Measurements from ENCODE around the gene ARHGAP19.

- TF ChIP-seq, protein P1, sequence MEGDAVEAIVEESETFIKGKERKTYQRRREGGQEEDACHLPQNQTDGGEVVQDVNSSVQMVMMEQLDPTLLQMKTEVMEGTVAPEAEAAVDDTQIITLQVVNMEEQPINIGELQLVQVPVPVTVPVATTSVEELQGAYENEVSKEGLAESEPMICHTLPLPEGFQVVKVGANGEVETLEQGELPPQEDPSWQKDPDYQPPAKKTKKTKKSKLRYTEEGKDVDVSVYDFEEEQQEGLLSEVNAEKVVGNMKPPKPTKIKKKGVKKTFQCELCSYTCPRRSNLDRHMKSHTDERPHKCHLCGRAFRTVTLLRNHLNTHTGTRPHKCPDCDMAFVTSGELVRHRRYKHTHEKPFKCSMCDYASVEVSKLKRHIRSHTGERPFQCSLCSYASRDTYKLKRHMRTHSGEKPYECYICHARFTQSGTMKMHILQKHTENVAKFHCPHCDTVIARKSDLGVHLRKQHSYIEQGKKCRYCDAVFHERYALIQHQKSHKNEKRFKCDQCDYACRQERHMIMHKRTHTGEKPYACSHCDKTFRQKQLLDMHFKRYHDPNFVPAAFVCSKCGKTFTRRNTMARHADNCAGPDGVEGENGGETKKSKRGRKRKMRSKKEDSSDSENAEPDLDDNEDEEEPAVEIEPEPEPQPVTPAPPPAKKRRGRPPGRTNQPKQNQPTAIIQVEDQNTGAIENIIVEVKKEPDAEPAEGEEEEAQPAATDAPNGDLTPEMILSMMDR (IDR thresholded peaks at IDR 0.05; ENCODE audit: low read length) = no peak
- no peak for TF ChIP-seq EZH2 (optimal IDR thresholded peaks at IDR 0.05; ENCODE audit: low read depth, low read length)
Measured at GRCh38 chr10:97314671-97315070, 22.2 kb upstream of the ARHGAP19 start.
